Measurements from ENCODE around the gene BCAS1.

The BCAS1 gene

GRCh38 chr20:54029176-54029575 is 41.2 kb downstream of the BCAS1 start:
- no peak overlapping the region for H3K4me3 ChIP-seq (ENCODE audit: low read depth, low read length)
- TF ChIP-seq CTCF (IDR thresholded peaks at IDR 0.05; ENCODE audit: low read depth, low read length, missing control alignments): no peak
- DNase-seq (ENCODE audit: low read depth): no peak

- TF ChIP-seq CTCF (IDR thresholded peaks at IDR 0.05; ENCODE audit: low read depth, low read length, missing control alignments): no peak
- no peak overlapping the region for H3K4me3 ChIP-seq (ENCODE audit: low read depth, low read length)
- DNase-seq (ENCODE audit: low read depth): no peak
These were observed 42.0 kb downstream of the BCAS1 start for GRCh38 chr20:54028276-54029011.

- H3K4me3 ChIP-seq (ENCODE audit: low read depth, low read length): no peak overlapping the region
- no peak for DNase-seq (ENCODE audit: low read depth)
- no peak for TF ChIP-seq CTCF (IDR thresholded peaks at IDR 0.05; ENCODE audit: low read depth, low read length, missing control alignments)
These were observed 42.7 kb downstream of the BCAS1 start for GRCh38 chr20:54027704-54028103.

- no peak for DNase-seq (ENCODE audit: low read depth)
- H3K4me3 ChIP-seq (ENCODE audit: low read depth, low read length): no peak overlapping the region
- no peak for TF ChIP-seq CTCF (IDR thresholded peaks at IDR 0.05; ENCODE audit: low read depth, low read length, missing control alignments)
These were observed 43.9 kb downstream of the BCAS1 start for GRCh38 chr20:54026295-54027064.

- DNase-seq (ENCODE audit: low read depth): no peak
- H3K4me3 ChIP-seq (ENCODE audit: low read depth, low read length): no peak overlapping the region
- no peak for TF ChIP-seq CTCF (IDR thresholded peaks at IDR 0.05; ENCODE audit: low read depth, low read length, missing control alignments)
These were observed 45.1 kb downstream of the BCAS1 start for GRCh38 chr20:54025251-54025771.

- no peak for DNase-seq (ENCODE audit: low read depth)
- H3K4me3 ChIP-seq (ENCODE audit: low read depth, low read length): no peak overlapping the region
- no peak for TF ChIP-seq CTCF (IDR thresholded peaks at IDR 0.05; ENCODE audit: low read depth, low read length, missing control alignments)
These were observed 47.0 kb downstream of the BCAS1 start for GRCh38 chr20:54023406-54023805.
